Activated CD4-positive, alpha-beta T cell treated with anti-CD3 and anti-CD28 coated beads, Interleukin-2, Interleukin-6, amounts not matched to agents 100 ng/mL and 50 ng/mL, durations not matched to agents 16 hours and 8 hours (primary cell): ENCODE results near the gene BZW2.
A peak's percentile ranks its signal among the peaks of the same experiment; 100 is the strongest.

Source experiments
- DNase-seq: peaks from one replicate; pipeline ENCODE4 v3.0.0-alpha.2; 2020

Gene BZW2

DNA sequence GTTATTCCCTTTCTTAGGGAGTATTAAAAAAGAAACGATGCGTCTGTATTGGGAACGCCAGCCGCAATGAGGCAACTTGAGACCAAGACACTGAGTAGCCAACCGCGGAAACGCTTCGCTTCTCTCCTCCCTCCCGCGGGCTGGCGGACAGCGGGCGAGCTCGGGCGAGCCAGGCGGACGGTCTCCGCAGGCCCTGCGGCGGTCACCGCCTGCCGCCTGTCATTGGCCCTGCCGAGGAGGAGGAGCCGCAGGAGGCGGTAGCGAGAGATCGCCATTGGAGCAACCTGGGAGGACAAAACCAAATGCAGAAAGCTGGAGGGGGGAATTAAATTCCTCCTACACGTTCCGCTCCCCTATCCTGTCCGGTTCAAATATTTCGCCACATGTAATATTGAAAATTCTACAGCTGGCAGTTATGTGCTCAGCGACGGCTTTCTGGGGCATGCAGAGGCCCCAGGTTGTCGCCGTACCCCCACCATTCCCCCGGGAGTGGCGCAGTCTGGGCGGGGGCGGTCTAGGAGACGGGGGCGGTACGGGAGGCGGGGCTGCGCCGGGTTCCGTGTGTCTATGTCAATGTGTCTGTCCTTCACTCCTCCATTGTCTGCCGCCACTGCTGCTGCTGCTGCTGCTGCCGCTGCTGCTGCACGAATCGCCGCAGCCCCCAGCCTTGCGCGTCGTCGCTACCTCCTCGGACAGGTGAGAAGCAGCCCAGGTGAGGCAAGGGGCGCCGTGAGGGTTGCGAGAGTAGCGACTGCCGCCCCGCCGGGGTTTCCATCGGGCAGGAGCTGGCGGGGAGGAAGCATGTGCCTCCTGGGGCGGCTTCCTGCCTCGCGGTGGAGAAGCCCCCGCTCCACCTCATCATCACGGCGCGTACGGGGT lies at the start of gene BZW2, which contains the start of gene ANKMY2:
BZW2 (plus strand) TSS at position 589 of the 879 bp plus-strand sequence. CDS start 19,263 bp downstream, outside the sequence.
ANKMY2 (minus strand) TSS at position 162 of the 879 bp plus-strand sequence. CDS start 181 bp downstream, outside the sequence.
- DNase-seq, result peak; percentile 96

- DNase-seq, result no peak
Observed at GRCh38 chr7:16598015-16598414, 48.0 kb upstream of the BZW2 start.

- DNase-seq, result no peak
Observed at GRCh38 chr7:16599860-16600259, 46.1 kb upstream of the BZW2 start.

- DNase-seq, result no peak
Observed at GRCh38 chr7:16603633-16604032, 42.3 kb upstream of the BZW2 start.

DNA sequence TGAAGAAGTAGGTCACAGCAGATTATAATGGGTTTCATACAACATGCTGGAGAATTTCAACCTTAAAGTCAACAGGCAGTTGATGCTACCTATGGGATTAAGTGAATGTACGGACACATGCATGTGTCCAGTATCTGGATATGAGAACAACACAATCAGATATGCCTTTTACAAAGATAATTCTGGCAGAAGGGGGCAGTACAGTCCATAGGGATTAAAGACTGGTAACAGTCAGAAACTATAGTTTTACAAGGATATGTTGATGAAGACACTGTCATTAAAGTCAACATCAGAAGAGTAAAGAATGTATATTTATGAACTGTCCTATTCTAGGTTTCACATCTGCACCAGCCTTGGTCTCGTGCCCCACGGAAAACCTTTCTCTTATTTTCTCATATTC lies 41.9 kb upstream of the BZW2 start:
- no peak for DNase-seq

DNA sequence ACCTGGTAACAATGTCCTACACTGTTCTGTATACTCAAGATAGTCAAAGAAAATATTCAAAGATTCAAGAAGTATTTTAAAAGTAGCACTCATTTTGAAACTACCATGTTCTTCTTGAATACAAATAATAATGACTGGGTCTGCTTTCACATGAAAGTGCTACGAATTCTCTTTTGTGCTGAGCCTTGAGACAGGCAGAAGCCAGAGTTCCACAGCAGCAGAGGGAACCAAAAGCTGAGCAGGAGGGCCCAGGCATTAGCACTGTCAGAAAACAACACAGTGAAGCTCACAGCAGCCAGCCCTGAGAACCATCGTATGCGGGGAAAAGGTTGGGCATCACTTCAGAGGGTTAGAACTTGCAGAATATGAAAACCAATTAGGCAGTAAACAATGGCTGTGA lies 39.3 kb upstream of the BZW2 start:
- peak; percentile 6 for DNase-seq

DNA sequence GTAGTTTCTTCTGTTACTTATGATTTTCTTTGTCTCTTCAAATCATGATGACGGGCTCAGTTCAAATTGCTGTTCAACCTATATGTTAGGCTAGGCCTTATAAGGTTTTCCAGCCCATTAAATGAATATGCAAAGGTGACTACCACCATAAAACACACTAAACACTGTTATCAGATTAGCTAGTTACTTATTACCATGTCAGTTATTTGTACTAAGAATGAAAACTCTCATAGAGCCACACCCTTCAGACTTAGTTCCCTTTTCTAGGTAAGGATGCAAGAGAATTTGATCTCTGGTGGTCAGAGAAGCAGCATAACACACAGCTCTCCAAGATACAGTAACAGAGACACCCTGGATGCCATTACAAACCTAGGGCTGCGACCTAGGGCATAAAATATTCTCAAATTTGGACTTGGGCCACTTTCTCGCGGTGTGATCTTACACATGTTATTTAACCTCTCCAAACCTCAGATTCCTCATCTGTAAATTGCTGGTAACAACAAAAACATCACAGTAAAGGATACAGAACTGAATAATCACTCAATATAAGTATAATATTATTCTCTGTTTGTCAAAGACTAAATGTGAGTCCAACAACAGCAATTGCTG lies 36.0 kb upstream of the BZW2 start:
- DNase-seq, result no peak

DNA sequence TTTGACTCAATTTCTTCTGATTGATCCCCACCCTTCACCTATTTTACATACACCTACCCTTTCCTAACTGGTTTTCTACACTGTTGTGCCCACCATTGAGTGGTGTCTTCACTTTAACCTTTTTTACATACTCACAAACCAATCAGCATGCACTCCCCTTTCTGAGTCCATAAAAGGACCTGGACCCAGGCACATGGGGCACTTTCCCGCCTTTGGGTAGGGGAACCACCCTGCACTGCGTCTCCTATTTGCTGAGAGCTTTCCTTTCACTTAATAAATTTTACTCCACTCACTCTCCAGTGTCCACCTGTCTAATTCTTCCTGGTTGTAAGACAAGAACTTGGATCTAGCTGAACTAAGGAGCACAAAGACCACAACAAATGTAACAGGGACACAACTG lies 34.3 kb upstream of the BZW2 start:
- no peak for DNase-seq

GRCh38 chr7:16615228-16615627 lies 30.8 kb upstream of the BZW2 start:
- DNase-seq, result no peak

DNA sequence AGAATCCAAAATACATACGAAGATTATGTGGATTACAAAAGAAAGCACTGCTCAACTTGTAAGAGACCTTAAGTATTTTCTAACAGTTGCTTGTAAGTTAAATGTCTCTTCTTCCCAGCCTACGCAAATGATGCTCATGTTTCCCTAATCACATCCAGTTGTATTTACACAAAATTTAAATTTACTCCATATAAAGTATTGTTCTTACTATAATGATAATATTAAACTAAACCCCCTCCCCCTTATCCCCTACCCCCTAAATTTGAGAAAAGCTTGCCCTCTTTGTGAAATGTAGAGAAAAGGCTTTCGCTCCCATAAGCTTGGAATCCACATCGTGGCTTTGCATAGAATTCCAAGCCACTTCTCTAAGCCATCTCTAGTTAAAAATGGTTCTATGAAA lies 29.9 kb upstream of the BZW2 start:
- no peak for DNase-seq

DNA sequence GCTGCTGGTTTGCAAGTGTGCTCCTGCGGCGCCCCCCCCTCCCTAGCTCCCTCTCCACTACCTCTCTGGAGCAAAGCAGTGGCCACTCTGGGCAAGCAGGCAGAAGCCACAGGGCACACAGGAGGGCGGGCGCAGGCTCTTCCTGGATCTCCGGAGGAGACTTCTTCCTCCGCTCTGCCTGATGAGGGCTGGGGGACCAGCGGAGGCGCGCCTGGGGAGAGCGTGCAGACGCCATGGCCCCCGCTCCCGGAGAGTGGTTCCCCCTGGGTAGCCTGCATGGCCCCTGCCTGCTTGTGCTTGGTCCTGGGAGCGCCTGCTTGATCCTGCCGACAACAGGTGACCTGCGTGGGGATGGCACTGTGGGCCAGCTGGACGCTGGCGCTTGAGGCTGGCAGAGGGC lies 29.4 kb upstream of the BZW2 start:
- DNase-seq, result no peak

GRCh38 chr7:16619979-16620408 lies 26.0 kb upstream of the BZW2 start:
- DNase-seq, result peak; percentile 62

DNA sequence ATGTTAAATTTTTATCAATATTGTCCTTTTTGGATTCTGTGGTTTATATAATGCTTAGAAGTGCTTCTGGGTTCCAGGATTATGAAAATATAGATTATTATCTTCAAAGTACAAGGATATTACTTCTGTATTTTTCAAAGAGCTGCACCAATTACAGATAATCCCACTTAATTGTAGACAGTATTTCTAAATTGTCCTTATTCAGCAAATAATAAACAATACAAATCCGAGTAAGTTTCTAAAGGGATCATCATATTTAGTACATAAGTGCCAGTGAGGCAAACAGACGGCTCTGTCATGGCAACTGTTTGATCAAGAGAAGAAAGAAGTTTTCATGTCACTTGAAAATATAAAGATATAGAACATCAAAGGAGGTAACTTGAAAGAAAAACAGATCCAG lies 19.6 kb upstream of the BZW2 start:
- no peak for DNase-seq

GRCh38 chr7:16627236-16627635 lies 18.7 kb upstream of the BZW2 start:
- no peak for DNase-seq

GRCh38 chr7:16630654-16631053 lies 15.3 kb upstream of the BZW2 start:
- DNase-seq, result no peak

- no peak for DNase-seq
Observed at GRCh38 chr7:16634271-16634738, 11.7 kb upstream of the BZW2 start.

GRCh38 chr7:16636555-16637101 lies 9.4 kb upstream of the BZW2 start:
- no peak for DNase-seq

DNA sequence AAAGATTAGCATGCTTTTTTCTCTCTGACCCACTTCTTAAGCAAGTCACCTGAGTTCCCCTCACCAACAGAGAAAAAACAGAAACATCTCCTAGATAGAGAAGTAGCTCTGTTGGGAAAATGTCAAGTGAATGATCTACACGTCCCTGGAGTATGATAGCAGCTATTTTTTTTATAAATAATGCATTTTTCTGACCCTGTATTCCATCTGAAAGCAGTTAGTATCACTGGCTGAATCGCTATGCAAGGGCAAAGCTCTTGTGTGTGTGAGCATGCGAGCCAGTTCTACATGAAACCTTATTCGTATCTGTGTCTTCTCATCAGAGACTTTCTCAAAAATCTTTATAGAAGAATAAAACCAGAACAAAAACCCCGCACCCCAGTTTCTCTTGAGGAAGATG lies 8.6 kb upstream of the BZW2 start:
- DNase-seq, result no peak

- DNase-seq, result no peak
Observed at GRCh38 chr7:16638282-16639280, 7.4 kb upstream of the BZW2 start.

- DNase-seq, result no peak
Observed at GRCh38 chr7:16644157-16644556, 1.8 kb upstream of the BZW2 start.

DNA sequence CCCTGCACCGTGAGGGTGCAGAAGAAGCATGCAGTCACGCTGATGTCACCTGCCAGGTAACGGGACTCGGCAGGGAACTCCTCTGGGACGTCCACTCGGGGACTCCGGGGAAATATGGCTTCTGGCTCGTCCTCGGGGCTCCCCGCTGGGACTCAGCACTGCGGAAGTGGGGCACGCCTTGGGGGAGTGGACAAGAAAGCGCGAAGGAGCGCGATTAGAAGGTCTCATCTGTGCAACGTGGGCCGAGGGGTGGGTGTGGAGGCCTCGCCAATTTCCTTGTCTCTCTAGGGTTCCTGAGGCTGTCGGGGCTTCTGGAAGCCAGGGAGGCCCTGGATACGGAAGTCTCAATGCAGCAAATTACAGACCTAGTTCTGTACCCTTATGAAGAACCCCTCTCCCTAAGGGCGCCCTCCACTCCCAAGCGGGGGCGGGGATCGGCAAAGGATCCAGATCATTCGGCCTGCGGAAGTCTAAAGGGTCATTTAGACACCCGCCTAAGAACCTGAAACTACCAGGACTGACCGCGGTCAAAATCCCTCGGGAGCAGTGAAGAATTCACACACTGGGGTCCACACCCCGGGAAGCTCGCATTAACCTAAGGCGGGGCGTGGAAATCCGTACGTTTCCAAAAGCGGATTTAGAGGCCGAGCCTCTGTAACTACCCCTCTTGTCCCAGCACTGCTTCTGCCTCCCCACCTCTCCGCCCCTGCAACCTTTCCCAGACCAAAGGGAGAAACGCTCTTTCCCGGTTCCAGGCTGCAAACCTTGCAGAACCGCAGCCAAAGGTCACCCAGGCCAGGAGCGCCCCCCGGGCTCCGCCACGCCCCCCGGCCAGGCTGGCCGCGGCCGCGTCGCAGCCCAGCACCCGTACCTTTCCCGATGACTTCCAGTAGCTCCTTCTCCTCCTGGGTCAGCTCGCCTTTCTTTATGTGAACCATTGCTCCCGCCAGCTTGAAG lies 1.1 kb upstream of the BZW2 start:
- DNase-seq, result peak; percentile 56
